Prostate gland (tissue), 2 donors: Measurements from ENCODE around the gene IL1RAPL2. TPM values are rescaled to one million over a fixed set of nuclear protein-coding genes. Genes with fewer than 3 reads are reported as not detected.
"Not testable (repeated sequence)": the region's sequence is repeated elsewhere in the genome, so short reads cannot be mapped to it uniquely, and the experiment has no call there.

Source experiments
- DNase-seq: peaks from one replicate; pipeline ENCODE4 v3.0.0-alpha.2; 2019; ENCODE audit warnings: low spot score
- H3K27ac ChIP-seq, 2 donors: fragments of 200-600 bp; sonication (generic); 2 replicates each; pipeline ENCODE4 v1.5.1; 2017 to 2019
- H3K27me3 ChIP-seq: fragments of 200-600 bp; sonication (generic); replicated peaks from 2 replicates; pipeline ENCODE4 v1.5.1; 2019; ENCODE audit not compliant: insufficient read depth
- H3K36me3 ChIP-seq, 2 donors: fragments of 200-600 bp; sonication (generic); 1 replicate in 1 of 2; 2 replicates in 1 of 2; pipeline versions ENCODE4 v1.5.1 to v1.8.1; 2017 to 2019
- H3K4me1 ChIP-seq: fragments of 200-600 bp; sonication (generic); replicated peaks from 2 replicates; pipeline ENCODE4 v1.5.1; 2019
- H3K4me3 ChIP-seq, 2 donors: fragments of 200-600 bp; sonication (generic); 2 replicates each; pipeline ENCODE4 v1.5.1; 2017 to 2019
- H3K9me3 ChIP-seq: fragments of 200-600 bp; sonication (generic); 2 replicates; pipeline ENCODE4 v1.5.1; 2017
- POLR2A ChIP-seq: fragments of 450-650 bp; IDR thresholded peaks from one replicate; pipeline ENCODE4 v1.6.1; 2016; ENCODE audit warnings: antibody characterized with exemption, mild to moderate bottlenecking
- POLR2AphosphoS5 ChIP-seq: sonication (generic); formaldehyde crosslinking; IDR thresholded peaks from one replicate; pipeline ENCODE4 v1.6.1; 2017; ENCODE audit warnings: antibody characterized with exemption
- WGBS: methylation state at CpG from one replicate; pipeline ENCODE4 v1.1.5; 2018; 5-methylcytosine and 5-hydroxymethylcytosine counted together
- intact Hi-C: fragments of 100-400 bp; cut with DNase I; formaldehyde crosslinking; loops from one replicate; pipeline ENCODE4 v1.14.2; 2022
- small RNA-seq, 2 donors: library from RNA; depleted of rRNA; stranded (forward); fragments of <200 nt; gene quantifications; one replicate each; pipeline ENCODE3, GENCODE V24; 2016
- total RNA-seq, 2 donors: library from RNA; depleted of rRNA; stranded (reverse); fragments of >200 nt; gene quantifications; one replicate each; pipeline ENCODE4 v1.1.0, GENCODE V29; 2016
- TF ChIP-seq, protein P1 (sequence below), 4 experiments: fragments of 200-600 bp in 2 of 4; fragments of 450-650 bp in 2 of 4; sonication (generic) in 2 of 4; IDR thresholded peaks; 1 replicate in 3 of 4; 2 replicates in 1 of 4; pipeline ENCODE4 v1.5.1; 2016 to 2019; ENCODE audit warnings: antibody characterized with exemption in 4 of 4, mild to moderate bottlenecking in 2 of 4, moderate library complexity in 2 of 4

IL1RAPL2 gene
- total RNA-seq, 2 donors from 2014 or later = 0.51 TPM; not detected in 1

DNA sequence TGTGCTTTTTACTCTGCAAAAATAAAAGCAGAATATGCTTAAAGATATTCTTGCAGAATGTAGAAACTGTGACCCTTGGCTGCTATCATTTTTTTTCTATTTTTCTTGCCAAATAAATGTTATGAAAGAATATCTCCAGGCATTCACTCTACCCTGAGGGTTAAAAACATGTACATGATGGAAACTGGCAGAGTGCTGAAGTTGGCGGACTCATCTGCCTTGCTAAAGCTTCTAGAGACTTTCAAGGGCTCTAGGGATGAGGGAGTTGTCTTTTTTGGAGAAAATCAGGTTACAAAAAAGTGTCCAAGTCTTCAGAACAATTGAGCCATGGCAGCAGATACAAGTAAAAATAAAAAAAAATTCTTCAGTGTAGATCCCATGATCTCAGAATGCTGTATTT lies 1215.8 kb downstream of the IL1RAPL2 start:
- Histone ChIP-seq H3K9me3 (no peaks in the 10 kb centered on the region), H3K4me1 (no peaks in the 10 kb centered on the region), H3K27ac (no peak overlapping the region), H3K36me3 (no peaks in the 10 kb centered on the region), H3K27me3 (no peaks in the 10 kb centered on the region), H3K4me3 (no peak overlapping the region)
- WGBS = 100% methylated on average over 1 of the region's 1 CpG
- DNase-seq = no peak
- intact Hi-C loops = no loop called here
- TF ChIP-seq POLR2AphosphoS5 (no peak), POLR2A (no peak)
- TF ChIP-seq, protein P1, sequence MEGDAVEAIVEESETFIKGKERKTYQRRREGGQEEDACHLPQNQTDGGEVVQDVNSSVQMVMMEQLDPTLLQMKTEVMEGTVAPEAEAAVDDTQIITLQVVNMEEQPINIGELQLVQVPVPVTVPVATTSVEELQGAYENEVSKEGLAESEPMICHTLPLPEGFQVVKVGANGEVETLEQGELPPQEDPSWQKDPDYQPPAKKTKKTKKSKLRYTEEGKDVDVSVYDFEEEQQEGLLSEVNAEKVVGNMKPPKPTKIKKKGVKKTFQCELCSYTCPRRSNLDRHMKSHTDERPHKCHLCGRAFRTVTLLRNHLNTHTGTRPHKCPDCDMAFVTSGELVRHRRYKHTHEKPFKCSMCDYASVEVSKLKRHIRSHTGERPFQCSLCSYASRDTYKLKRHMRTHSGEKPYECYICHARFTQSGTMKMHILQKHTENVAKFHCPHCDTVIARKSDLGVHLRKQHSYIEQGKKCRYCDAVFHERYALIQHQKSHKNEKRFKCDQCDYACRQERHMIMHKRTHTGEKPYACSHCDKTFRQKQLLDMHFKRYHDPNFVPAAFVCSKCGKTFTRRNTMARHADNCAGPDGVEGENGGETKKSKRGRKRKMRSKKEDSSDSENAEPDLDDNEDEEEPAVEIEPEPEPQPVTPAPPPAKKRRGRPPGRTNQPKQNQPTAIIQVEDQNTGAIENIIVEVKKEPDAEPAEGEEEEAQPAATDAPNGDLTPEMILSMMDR (IDR thresholded peaks at IDR 0.05) = no peak

DNA sequence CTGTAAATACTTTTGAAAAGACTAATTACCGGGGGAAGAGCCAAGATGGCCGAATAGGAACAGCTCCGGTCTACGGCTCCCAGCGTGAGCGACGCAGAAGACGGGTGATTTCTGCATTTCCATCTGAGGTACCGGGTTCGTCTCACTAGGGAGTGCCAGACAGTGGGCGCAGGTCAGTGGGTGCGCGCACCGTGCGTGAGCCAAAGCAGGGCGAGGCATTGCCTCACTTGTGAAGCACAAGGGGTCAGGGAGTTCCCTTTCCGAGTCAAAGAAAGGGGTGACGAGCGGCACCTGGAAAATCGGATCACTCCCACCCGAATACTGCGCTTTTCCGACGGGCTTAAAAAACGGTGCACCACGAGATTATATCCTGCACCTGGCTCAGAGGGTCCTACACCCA lies 1230.9 kb downstream of the IL1RAPL2 start:
- intact Hi-C loops, H3K4me1 ChIP-seq, H3K27me3 ChIP-seq, H3K4me3 ChIP-seq, DNase-seq, H3K9me3 ChIP-seq, H3K27ac ChIP-seq, H3K36me3 ChIP-seq: not testable (repeated sequence)
- WGBS = 97% methylated on average over 25 of the region's 26 CpGs

DNA sequence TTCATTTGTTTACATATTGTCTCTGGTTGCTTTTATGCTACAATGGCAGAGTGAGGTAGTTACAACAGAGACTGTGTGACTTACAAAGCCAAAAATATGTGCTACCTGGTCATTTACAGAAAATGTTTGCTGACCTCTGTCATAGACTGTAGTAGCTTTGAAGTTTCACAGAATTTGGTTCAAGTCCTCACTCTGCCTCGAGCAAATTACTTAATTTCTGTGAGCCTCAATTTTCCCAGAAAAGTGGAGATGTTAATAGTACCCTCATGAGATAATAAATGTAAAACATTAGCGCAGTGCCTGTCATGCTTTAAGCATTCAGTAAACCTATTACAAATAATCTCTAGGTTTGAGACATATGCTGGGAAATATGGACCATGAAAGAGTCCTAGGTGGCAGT lies 1237.9 kb downstream of the IL1RAPL2 start:
- no peak for DNase-seq
- Histone ChIP-seq H3K36me3 (no peaks in the 10 kb centered on the region), H3K27ac (no peak overlapping the region), H3K27me3 (no peaks in the 10 kb centered on the region), H3K4me1 (no peaks in the 10 kb centered on the region), H3K4me3 (no peak overlapping the region), H3K9me3 (no peaks in the 10 kb centered on the region)
- intact Hi-C loops = no loop called here
- 77% methylated on average over 2 of the region's 2 CpGs for WGBS
- TF ChIP-seq POLR2AphosphoS5 (no peak), POLR2A (no peak)
- TF ChIP-seq, protein P1 (IDR thresholded peaks at IDR 0.05) = no peak

DNA sequence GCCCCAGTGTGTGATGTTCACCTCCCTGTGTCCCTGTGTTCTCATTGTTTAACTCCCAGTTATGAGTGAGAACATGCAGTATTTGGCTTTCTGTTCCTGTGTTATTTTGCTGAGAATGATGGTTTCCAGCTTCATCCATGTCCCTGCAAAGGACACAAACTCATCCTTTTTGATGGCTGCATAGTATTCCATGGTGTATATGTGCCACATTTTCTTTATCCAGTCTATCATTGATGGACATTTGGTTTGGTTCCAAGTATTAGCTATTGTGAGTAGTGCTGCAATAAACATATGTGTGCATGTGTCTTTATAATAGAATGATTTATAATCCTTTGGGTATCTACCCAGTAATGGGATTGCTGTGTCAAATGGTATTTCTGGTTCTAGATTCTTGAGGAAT lies 1239.7 kb downstream of the IL1RAPL2 start:
- intact Hi-C loops, H3K36me3 ChIP-seq, H3K4me3 ChIP-seq, H3K27ac ChIP-seq, H3K9me3 ChIP-seq, H3K27me3 ChIP-seq, H3K4me1 ChIP-seq, DNase-seq: not testable (repeated sequence)

DNA sequence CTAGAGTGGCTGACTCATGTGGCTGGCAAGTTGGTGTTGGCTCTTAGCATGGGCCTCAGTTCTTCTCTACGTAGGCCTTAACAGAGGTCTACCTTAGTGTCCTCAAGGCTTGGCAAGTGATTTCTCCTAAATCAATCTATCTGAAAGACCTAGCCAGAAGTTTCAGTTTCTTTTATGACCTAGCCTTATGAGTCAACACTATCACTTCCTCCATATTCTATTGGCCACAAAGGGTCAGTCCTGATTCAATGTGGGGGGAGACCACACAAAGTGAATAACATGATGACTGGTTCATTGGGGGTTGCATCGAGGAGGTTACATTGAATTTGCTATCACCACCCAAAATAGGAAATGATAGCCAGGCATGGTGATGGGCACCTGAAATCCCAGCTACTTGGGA lies 1250.5 kb downstream of the IL1RAPL2 start:
- no peaks in the 10 kb centered on the region for H3K36me3 ChIP-seq
- H3K27ac ChIP-seq = no peak overlapping the region
- TF ChIP-seq POLR2AphosphoS5 (no peak), POLR2A (no peak)
- TF ChIP-seq, protein P1 (IDR thresholded peaks at IDR 0.05) = no peak
- DNase-seq = no peak
- intact Hi-C loops = no loop called here
- H3K4me3 ChIP-seq = no peak overlapping the region
- no peaks in the 10 kb centered on the region for H3K9me3 ChIP-seq
- no peaks in the 10 kb centered on the region for H3K27me3 ChIP-seq
- no peaks in the 10 kb centered on the region for H3K4me1 ChIP-seq
- 96% methylated on average over 2 of the region's 2 CpGs for WGBS

Small RNA genes lying within 50 kb of the gene (small RNA-seq; reads per million reads assigned to genes)
- 0 reads per million in 2 donors for gene RNU6-207P
